Measurements from ENCODE around the gene BDKRB1. TPM values are rescaled to one million over a fixed set of nuclear protein-coding genes. Genes with fewer than 3 reads are reported as not detected.

Gene BDKRB1
- total RNA-seq, 4 donors from 2014 or later: 11.8 to 36.5 TPM; not detected in 2

DNA sequence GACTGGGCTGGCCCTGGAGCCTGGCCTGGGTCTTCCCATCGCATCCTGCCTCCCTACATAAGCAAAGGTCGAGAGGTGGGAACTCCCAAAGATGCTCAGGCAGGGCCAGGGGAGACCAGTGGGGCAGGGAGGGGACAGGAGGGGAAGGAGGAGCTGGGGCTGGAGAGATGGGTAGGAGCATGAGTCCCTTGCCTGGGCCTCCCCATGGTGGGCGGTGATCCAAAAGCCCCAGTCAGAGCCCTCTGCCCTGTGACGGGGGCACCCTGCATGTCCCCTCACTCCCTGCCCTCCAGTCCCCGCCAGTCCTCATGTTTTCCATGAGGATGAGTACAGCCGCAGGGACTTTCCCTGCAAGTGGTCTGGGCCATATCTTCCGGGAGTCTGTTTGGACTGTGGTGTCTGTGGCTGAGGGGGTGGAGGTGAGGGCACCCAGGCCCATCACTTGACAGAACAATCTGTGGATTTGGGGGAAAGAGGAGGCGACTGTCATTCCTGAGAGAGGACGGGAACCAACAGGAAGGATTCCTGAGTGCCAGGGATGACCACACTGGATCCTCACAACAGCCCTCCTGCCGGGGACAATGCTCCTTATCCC, 42.0 kb upstream of the BDKRB1 start:
- no peak for DNase-seq (ENCODE audit: low spot score)
- TF ChIP-seq, protein P1, sequence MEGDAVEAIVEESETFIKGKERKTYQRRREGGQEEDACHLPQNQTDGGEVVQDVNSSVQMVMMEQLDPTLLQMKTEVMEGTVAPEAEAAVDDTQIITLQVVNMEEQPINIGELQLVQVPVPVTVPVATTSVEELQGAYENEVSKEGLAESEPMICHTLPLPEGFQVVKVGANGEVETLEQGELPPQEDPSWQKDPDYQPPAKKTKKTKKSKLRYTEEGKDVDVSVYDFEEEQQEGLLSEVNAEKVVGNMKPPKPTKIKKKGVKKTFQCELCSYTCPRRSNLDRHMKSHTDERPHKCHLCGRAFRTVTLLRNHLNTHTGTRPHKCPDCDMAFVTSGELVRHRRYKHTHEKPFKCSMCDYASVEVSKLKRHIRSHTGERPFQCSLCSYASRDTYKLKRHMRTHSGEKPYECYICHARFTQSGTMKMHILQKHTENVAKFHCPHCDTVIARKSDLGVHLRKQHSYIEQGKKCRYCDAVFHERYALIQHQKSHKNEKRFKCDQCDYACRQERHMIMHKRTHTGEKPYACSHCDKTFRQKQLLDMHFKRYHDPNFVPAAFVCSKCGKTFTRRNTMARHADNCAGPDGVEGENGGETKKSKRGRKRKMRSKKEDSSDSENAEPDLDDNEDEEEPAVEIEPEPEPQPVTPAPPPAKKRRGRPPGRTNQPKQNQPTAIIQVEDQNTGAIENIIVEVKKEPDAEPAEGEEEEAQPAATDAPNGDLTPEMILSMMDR (IDR thresholded peaks at IDR 0.05): no peak
- no peak for ATAC-seq (ENCODE audit: low FRiP score)

DNA sequence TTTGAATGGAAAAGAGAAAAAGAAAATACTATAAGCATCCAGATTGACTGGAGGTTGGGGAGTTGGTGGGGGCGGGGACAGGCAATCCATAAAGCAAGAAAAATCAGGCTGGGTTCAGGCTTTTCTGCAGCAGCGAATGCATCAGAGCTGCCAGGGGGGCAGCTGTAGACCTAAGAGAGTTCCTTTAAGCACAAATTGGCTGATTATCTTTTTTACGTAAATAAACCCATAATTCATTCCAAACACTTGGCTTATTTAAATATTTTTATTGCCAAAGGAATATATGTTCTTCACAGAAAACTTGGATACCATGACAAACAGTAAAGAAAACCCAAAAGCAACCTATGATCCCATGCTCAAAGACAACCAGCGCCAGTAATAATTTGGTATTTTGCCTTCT, 41.2 kb upstream of the BDKRB1 start:
- ATAC-seq (ENCODE audit: low FRiP score): no peak
- TF ChIP-seq, protein P1 (IDR thresholded peaks at IDR 0.05): no peak
- DNase-seq (ENCODE audit: low spot score): no peak

DNA sequence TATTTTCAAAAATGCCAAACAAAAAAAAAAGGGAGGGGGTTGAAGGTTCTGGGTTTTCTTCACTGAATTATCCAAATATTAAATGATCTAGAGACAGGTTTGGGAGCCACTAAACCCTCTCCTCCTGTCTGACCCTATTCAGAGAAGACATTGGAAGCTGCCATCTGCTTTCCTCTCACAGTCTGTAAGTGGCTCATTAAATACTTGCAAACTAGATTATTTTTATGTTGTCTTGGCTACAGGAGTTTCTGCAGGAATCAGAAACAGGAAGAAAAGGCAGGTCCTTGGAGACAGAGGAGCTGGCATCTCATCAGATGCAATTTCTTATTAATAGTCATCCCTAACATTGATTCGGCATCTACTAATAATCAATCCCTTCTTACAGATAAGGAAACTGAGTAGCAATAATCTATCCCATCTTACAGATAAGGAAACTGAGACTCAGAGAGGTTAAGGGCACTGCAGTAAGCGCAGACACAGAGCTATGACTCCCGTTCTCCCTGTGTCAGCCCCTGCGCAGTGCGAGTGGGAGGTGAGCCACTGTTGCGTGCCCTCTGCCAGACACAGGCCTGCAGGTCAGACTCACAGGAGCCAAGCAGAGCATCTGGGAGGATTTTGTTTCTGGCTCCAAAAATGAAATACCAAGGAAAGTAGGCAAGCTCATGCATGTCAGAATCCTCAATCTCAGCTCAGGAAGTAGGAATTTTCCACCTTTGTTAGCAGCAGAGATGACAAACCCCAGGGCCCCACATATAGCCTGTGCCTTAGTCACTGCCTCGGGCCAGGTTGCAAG, 40.4 kb upstream of the BDKRB1 start:
- ATAC-seq (ENCODE audit: low FRiP score) (peak; percentile 70), DNase-seq (ENCODE audit: low spot score) (no peak)
- TF ChIP-seq, protein P1 (IDR thresholded peaks at IDR 0.05): no peak

DNA sequence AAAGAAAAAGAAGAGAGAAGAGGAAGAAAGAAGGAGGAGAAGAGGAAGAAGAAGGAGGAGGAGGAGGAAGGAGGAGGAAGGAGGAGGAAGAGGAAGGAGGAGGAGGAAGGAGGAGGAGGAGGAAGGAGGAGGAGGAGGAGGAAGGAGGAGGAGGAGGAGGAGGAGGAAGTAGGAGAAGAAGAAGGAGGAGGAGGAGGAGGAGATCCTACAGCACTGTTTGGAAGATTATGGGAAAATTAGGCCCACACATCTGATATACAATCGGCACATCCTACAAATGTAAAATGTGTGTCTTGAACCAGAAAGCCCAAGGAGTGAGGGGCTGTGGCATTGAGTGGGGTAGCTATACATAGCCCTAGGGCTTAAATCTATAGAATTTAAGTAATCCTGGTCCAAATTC, 39.4 kb upstream of the BDKRB1 start:
- TF ChIP-seq, protein P1 (IDR thresholded peaks at IDR 0.05): no peak
- ATAC-seq (ENCODE audit: low FRiP score) (no peak), DNase-seq (ENCODE audit: low spot score) (no peak)

DNA sequence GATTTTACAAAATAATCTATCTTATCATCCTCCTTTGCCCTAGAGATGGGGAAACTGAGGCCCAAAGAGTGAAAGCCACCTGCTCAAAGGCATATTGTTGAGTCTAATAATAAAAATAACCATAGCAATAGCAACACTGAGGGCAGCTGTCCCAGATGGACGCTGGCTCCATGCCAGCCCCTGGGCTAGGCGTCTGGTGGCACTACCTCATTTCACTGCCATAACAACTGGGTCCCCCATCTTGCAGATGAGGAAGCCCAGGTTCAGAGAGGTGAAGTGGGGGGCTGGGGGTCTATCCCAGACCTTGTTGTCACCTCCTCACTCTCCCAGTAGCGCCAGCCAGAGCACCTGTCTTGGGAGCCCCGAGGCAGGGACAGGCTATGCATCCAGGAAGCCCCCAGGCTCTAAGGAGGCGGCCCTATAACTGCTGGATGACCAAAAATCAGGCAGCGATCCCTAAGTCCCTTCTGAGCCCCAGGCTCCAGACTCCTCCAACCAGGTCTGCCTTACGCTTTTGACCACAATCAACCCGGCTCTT, 38.6 kb upstream of the BDKRB1 start:
- no peak for ATAC-seq (ENCODE audit: low FRiP score)
- DNase-seq (ENCODE audit: low spot score): no peak
- TF ChIP-seq, protein P1 (IDR thresholded peaks at IDR 0.05): no peak

DNA sequence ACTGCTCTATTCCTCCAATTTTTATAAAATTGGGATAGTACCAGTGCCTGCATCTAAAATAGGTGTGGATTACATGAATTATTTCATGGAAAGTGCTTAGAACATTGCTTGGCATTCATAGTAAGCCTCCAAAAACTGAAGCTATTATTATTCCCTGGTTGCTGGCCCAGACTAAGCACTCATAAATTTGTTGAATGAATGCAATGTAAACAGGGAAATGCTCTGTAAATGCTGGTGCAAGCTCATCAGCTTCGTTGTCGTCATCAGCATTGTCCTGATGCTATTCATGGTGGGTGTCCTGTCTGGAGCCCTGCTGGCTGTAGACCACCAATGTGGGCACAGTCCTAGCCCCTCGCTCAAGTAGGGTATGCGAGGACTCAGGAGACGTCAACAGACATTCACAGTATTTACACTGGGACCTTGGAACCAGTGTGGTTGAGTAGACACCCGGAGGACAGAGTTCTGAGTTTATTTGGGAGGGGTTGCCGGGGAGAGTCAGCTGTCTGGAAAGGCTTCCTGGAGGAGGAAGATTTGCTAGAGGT, 34.8 kb upstream of the BDKRB1 start:
- DNase-seq (ENCODE audit: low spot score) (no peak), ATAC-seq (ENCODE audit: low FRiP score) (no peak)
- TF ChIP-seq, protein P1 (IDR thresholded peaks at IDR 0.05): no peak
